AG10803 (cell line): Measurements from ENCODE around the gene FAM171A1.

Experiments
- DNase-seq: peaks from one replicate; pipeline ENCODE4 v3.0.0; 2010; ENCODE audit warnings: low read depth
- H3K4me3 ChIP-seq: 2 replicates; pipeline ENCODE4 v1.5.1; 2011; ENCODE audit warnings: mild to moderate bottlenecking, low read length, control low read depth
- CTCF ChIP-seq: conservative IDR thresholded peaks from 2 replicates; pipeline ENCODE4 v1.5.1; 2011; ENCODE audit warnings: mild to moderate bottlenecking, low read length, control low read depth, inconsistent platforms

Gene FAM171A1

GRCh38 chr10:15352201-15352600 lies 18.9 kb downstream of the FAM171A1 start:
- no peak for DNase-seq
- no peak overlapping the region for H3K4me3 ChIP-seq
- TF ChIP-seq CTCF: no peak

- no peak for DNase-seq
- H3K4me3 ChIP-seq: no peak overlapping the region
- TF ChIP-seq CTCF: no peak
Observed at GRCh38 chr10:15351099-15351820, 19.8 kb downstream of the FAM171A1 start.

GRCh38 chr10:15349112-15349511 lies 22.0 kb downstream of the FAM171A1 start:
- no peak for TF ChIP-seq CTCF
- DNase-seq: no peak
- H3K4me3 ChIP-seq: peak overlapping the region; percentile 57

- peak overlapping the region; percentile 57 for H3K4me3 ChIP-seq
- DNase-seq: peak; percentile 39
Observed at GRCh38 chr10:15348579-15348978, 22.5 kb downstream of the FAM171A1 start.

GRCh38 chr10:15347150-15347549 lies 23.9 kb downstream of the FAM171A1 start:
- no peak overlapping the region for H3K4me3 ChIP-seq
- TF ChIP-seq CTCF: no peak
- no peak for DNase-seq

More at GRCh38 chr10:15348579-15348978, 22.5 kb downstream of the FAM171A1 start:
- no peak for TF ChIP-seq CTCF

- no peak overlapping the region for H3K4me3 ChIP-seq
- TF ChIP-seq CTCF: no peak
- DNase-seq: peak; percentile 33
Observed at GRCh38 chr10:15346440-15347141, 24.5 kb downstream of the FAM171A1 start.

- no peak for DNase-seq
- no peak for TF ChIP-seq CTCF
- H3K4me3 ChIP-seq: no peak overlapping the region
Observed at GRCh38 chr10:15345450-15345849, 25.6 kb downstream of the FAM171A1 start.
